OCI-LY7 (cell line): ENCODE results near the gene TMTC1.

Experiments
- CTCF ChIP-seq: fragments of 200-600 bp; sonication (generic); conservative IDR thresholded peaks from 2 replicates; pipeline ENCODE4 v1.5.1; 2014; ENCODE audit warnings: mild to moderate bottlenecking, antibody characterized with exemption, low read length, moderate library complexity, mixed read lengths
- EZH2phosphoT487 ChIP-seq: fragments of 200-600 bp; sonication (generic); IDR thresholded peaks from 2 replicates; pipeline ENCODE4 v1.6.1; 2018; ENCODE audit warnings: low read depth, borderline replicate concordance, mild to moderate bottlenecking, mixed run types, antibody characterized with exemption, low read length, moderate library complexity, mixed read lengths

- TF ChIP-seq CTCF = no peak
- TF ChIP-seq EZH2phosphoT487 = no peak
Observed at GRCh38 chr12:29620030-29620429, 163.7 kb downstream of the TMTC1 start.
